ENCODE results near the gene RRP9.
"Not testable (repeated sequence)": the region's sequence is repeated elsewhere in the genome, so short reads cannot be mapped to it uniquely, and the experiment has no call there.

Gene RRP9

DNA sequence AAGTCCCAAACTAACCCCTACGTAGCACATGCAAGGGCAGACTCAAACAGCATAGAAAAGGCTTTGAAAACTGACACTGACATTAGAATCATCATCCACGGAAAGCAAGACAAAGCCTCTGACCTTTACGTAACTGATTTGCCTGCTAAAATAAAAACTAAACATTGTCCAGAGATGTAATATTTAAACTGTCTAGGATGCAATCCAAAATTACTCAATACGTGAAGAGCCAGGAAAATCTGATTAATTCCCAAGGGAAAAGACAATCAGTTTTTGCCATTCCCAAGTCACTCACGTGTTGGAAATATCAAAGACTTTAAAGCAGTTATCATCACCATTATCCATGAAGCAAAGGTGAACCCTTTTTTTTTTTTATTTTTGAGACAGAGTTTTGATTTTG lies 25.3 kb downstream of the RRP9 start:
- H3K9me3 ChIP-seq (ENCODE audit: severe bottlenecking), result no peaks in the 10 kb centered on the region
- ATAC-seq (ENCODE audit: low read depth) (no peak), DNase-seq (ENCODE audit: low spot score) (no peak)
- H3K4me1 ChIP-seq (ENCODE audit: insufficient read depth, poor library complexity, severe bottlenecking), result no peaks in the 10 kb centered on the region
- H3K27ac ChIP-seq (ENCODE audit: poor library complexity, severe bottlenecking), result no peak overlapping the region
- H3K36me3 ChIP-seq (ENCODE audit: low read depth), result no peaks in the 10 kb centered on the region
- H3K27me3 ChIP-seq (ENCODE audit: insufficient read depth, poor library complexity, severe bottlenecking), result no peaks in the 10 kb centered on the region
- TF ChIP-seq, protein P1, sequence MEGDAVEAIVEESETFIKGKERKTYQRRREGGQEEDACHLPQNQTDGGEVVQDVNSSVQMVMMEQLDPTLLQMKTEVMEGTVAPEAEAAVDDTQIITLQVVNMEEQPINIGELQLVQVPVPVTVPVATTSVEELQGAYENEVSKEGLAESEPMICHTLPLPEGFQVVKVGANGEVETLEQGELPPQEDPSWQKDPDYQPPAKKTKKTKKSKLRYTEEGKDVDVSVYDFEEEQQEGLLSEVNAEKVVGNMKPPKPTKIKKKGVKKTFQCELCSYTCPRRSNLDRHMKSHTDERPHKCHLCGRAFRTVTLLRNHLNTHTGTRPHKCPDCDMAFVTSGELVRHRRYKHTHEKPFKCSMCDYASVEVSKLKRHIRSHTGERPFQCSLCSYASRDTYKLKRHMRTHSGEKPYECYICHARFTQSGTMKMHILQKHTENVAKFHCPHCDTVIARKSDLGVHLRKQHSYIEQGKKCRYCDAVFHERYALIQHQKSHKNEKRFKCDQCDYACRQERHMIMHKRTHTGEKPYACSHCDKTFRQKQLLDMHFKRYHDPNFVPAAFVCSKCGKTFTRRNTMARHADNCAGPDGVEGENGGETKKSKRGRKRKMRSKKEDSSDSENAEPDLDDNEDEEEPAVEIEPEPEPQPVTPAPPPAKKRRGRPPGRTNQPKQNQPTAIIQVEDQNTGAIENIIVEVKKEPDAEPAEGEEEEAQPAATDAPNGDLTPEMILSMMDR (IDR thresholded peaks at IDR 0.05; ENCODE audit: poor library complexity, severe bottlenecking), result no peak
- H3K4me3 ChIP-seq (ENCODE audit: severe bottlenecking), result no peak overlapping the region

DNA sequence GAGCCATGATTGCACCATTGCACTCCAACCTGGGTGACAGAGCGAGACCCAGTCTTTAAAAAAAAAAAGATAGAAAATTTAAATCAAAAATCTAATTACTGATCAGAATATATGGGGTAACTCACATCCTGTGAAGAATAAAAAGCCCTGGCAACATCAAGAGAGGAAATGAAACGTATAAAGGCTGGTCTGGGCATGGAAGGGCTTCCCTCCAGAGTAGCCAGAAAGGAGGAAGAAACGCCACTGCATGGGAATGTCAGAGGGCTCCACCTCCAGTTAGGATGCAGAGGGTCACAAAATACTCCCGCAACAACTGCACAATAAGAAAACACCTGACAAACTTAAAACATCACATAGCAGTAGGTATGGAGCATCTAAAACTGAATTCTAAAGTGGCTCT lies 33.7 kb downstream of the RRP9 start:
- Histone ChIP-seq H3K27me3 (ENCODE audit: insufficient read depth, poor library complexity, severe bottlenecking) (no peaks in the 10 kb centered on the region), H3K4me3 (ENCODE audit: severe bottlenecking) (no peak overlapping the region), H3K27ac (ENCODE audit: poor library complexity, severe bottlenecking) (peak overlapping the region; percentile 43), H3K9me3 (ENCODE audit: severe bottlenecking) (peaks cover 4% of the 10 kb centered on the region), H3K4me1 (ENCODE audit: insufficient read depth, poor library complexity, severe bottlenecking) (no peaks in the 10 kb centered on the region), H3K36me3 (ENCODE audit: low read depth) (no peaks in the 10 kb centered on the region)
- TF ChIP-seq, protein P1 (IDR thresholded peaks at IDR 0.05; ENCODE audit: poor library complexity, severe bottlenecking), result no peak
- DNase-seq (ENCODE audit: low spot score), result no peak
- ATAC-seq (ENCODE audit: low read depth), result peak; percentile 54; the same call in 2 of the 3 replicates

DNA sequence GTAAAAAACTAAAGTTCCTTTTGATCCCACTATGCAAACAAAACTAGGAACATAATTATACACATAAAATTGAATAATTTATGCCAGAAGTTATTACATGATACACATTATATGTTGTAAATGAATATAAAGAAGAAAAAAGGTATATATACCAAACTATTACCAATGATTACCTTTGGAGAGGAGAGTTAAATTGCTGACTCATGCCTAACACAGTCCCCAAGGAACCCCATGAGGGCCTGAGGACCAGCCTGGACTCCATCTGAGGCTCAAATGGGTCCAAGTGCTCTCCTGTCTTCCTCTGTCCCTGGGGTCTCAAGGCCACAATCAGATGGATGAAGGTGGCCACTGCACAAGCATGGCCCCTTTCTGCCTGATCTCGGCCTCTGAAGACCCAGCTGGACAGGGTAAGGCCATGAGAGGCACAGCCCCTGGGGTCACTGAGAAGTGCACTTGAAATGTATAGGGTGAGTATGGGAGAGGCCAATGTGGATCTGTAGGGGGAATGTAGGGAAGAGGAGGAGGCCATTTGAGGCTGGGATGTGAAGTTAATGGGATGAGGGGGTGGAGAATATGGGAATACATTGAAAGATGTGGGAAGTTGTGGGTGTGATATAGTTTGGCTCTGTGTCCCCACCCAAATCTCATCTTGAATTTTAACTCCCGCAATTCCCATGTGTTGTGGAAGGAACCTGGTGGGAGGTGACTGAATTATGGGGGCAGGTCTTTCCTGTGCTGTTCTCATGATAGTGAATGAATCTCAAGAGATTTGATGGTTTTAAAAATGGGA lies 37.5 kb downstream of the RRP9 start:
- Histone ChIP-seq H3K27me3 (ENCODE audit: insufficient read depth, poor library complexity, severe bottlenecking) (no peaks in the 10 kb centered on the region), H3K4me1 (ENCODE audit: insufficient read depth, poor library complexity, severe bottlenecking) (no peaks in the 10 kb centered on the region), H3K27ac (ENCODE audit: poor library complexity, severe bottlenecking) (no peak overlapping the region), H3K9me3 (ENCODE audit: severe bottlenecking) (peaks cover under 1% of the 10 kb centered on the region), H3K4me3 (ENCODE audit: severe bottlenecking) (no peak overlapping the region), H3K36me3 (ENCODE audit: low read depth) (no peaks in the 10 kb centered on the region)
- ATAC-seq (ENCODE audit: low read depth), result no peak
- DNase-seq (ENCODE audit: low spot score), result no peak
- TF ChIP-seq, protein P1 (IDR thresholded peaks at IDR 0.05; ENCODE audit: poor library complexity, severe bottlenecking), result no peak

DNA sequence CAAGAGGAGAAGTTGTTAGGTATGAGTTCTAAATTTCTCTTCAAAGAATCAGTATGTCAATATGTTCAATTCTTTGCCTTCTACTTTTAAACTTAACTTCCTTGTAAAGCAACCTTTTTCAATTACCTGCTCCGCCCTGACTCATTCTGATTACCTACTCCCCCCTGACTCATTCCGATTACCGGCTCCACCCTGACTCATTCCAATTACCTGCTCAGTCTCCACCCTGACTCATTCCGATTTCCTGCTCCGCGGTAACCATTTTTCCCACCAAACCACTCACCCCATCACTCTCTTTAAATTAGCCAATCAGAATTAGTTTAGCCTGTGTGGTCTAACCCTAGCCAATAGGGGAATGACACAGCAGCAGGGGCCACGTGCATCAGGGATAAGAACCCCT lies 39.3 kb downstream of the RRP9 start:
- ATAC-seq (ENCODE audit: low read depth), result peak; percentile 83
- peak overlapping the region; percentile 69 for H3K27ac ChIP-seq (ENCODE audit: poor library complexity, severe bottlenecking)
- H3K4me1 ChIP-seq (ENCODE audit: insufficient read depth, poor library complexity, severe bottlenecking); H3K36me3 ChIP-seq (ENCODE audit: low read depth); H3K27me3 ChIP-seq (ENCODE audit: insufficient read depth, poor library complexity, severe bottlenecking); H3K4me3 ChIP-seq (ENCODE audit: severe bottlenecking); H3K9me3 ChIP-seq (ENCODE audit: severe bottlenecking): not testable (repeated sequence)
- DNase-seq (ENCODE audit: low spot score), result peak; percentile 79

DNA sequence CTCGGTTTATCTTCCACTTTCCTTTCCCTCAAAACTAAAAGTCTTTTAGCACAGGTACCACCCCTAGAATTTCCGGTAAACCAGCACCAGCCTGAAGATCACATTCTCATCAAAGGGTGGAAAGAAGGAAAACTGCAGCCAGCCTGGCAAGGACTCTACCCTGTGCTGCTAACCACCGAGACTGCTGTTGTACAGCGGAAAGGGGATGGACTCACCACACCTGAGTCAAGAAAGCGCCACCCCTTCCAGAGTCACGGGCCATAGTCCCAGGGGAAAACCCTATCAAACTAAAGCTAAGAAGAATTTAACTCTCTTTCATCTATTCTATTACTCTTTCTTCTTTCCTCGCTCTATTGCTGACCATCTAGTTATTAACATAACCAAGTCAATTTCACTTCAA lies 41.7 kb downstream of the RRP9 start:
- not testable (repeated sequence) for H3K9me3 ChIP-seq (ENCODE audit: severe bottlenecking); ATAC-seq (ENCODE audit: low read depth); H3K36me3 ChIP-seq (ENCODE audit: low read depth); H3K27me3 ChIP-seq (ENCODE audit: insufficient read depth, poor library complexity, severe bottlenecking); H3K4me3 ChIP-seq (ENCODE audit: severe bottlenecking); H3K4me1 ChIP-seq (ENCODE audit: insufficient read depth, poor library complexity, severe bottlenecking); H3K27ac ChIP-seq (ENCODE audit: poor library complexity, severe bottlenecking); DNase-seq (ENCODE audit: low spot score)

DNA sequence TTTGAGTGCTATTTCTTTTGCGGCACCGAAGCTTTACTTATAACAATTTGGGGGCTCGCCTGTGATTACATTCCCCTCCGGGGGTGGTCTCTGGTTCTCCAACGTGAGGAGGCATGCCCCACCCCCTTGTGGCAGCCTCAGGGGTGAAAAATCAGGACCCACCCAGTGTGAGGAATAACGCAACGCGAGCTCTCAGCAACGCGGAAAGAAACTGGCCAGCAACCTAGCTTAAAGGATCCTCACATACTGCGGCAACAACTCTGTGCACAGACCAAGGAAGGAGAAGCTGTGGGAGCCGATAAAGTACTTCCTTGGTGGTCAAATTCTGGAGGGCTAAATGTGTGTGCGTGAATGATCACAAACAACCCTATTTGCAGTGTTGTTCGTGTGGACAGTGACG lies 44.3 kb downstream of the RRP9 start:
- Histone ChIP-seq H3K4me1 (ENCODE audit: insufficient read depth, poor library complexity, severe bottlenecking) (no peaks in the 10 kb centered on the region), H3K27ac (ENCODE audit: poor library complexity, severe bottlenecking) (peak overlapping the region; percentile 31), H3K9me3 (ENCODE audit: severe bottlenecking) (no peaks in the 10 kb centered on the region), H3K36me3 (ENCODE audit: low read depth) (no peaks in the 10 kb centered on the region), H3K4me3 (ENCODE audit: severe bottlenecking) (no peak overlapping the region), H3K27me3 (ENCODE audit: insufficient read depth, poor library complexity, severe bottlenecking) (no peaks in the 10 kb centered on the region)
- DNase-seq (ENCODE audit: low spot score) (no peak), ATAC-seq (ENCODE audit: low read depth) (no peak)
- TF ChIP-seq, protein P1 (IDR thresholded peaks at IDR 0.05; ENCODE audit: poor library complexity, severe bottlenecking), result no peak

Data from RWPE2 (cell line).